Stimulated activated CD8-positive, alpha-beta memory T cell treated with anti-CD3 and anti-CD28 coated beads, Interleukin-7, amount 100 ng/mL, for 4 hours (primary cell): Measurements from ENCODE around the gene GASK1A.

Experiments
- DNase-seq, 2 donors: peaks; one replicate each; pipeline ENCODE4 v3.0.0-alpha.2; 2020; ENCODE audit warnings: low read depth in 2 of 2

Gene GASK1A

DNA sequence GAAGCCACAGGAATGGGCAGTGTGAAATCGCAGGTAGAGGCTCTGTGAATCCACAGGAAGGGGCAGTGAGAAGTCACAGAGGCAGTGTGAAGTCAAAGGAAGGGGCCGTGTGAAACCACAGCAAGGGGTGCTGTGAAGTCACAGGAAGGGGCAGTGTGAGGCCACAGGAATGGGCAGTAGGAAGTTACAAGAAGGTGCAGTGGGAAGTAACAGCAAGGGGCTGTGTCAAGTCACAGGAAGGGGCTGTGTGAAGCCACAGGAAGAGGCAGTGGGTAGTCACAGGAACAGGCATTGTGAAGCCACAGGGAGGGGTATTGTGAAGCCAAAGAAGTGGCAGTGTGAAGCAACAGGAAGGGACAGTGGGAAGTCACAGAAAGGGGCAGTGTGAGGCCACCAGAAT lies 34.1 kb downstream of the GASK1A start:
- no peak for DNase-seq

DNA sequence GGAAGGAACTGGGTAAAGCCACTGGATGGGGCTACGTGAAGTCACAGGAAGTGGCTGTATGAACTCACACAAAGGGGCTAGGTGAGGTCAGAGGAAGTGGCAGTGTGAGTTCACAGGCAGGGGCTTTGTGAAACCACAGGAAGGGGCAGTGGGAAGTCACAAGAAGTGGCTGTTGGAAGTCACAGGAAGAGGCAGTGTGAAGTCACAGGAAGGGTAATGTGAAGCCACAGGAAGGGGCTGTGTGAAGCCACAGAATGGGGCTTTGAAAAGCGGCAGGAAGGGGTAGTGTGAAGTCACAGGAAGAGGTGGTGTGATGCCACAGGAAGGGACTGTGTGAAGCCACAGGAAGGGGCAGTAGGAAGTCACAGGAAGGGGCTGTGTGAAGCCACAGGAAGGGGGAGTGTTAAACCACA lies 34.6 kb downstream of the GASK1A start:
- DNase-seq = no peak

DNA sequence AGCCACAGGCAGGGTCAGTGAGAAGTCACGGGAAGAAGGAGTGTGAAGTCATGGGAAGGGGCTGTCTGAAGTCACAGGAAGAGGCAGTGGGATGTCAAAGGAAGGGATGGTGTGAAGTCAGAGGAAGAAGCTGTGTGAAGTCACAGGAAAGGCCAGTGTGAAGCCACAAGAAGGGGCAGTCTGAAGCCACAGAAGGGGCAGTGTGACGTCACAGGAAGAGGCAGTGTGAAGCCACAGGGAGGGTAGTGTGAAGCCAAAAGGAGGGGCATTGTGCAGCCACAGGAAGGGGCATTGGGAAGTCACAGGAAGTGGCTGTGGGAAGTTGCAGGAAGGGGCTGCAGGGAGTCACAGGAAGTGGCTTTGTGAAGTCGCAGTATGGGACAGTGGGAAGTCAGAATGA lies 35.1 kb downstream of the GASK1A start:
- DNase-seq = no peak

DNA sequence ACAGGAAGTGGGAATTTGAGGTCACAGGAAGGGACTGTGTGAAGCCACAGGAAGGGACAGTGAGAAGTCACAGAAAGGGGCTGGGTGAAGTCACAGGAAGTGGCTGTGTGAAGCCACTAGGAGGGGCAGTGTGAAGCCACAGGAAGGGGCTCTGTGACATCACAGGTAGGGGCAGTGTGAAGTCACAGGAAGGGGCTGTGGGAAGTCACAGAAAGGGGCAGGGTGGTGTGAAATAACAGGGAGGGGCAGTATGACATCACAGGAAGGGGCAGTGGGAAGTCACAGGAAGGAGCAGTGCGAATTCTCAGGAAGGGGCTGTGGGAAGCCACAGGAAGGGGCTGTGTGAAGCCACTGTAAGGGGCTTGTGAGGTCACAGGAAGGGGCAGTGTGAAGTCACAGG lies 35.8 kb downstream of the GASK1A start:
- no peak for DNase-seq

- DNase-seq = no peak
Measured at GRCh38 chr3:43015572-43015971, 36.5 kb downstream of the GASK1A start.

- no peak for DNase-seq
Measured at GRCh38 chr3:43015991-43016865, 37.1 kb downstream of the GASK1A start.

DNA sequence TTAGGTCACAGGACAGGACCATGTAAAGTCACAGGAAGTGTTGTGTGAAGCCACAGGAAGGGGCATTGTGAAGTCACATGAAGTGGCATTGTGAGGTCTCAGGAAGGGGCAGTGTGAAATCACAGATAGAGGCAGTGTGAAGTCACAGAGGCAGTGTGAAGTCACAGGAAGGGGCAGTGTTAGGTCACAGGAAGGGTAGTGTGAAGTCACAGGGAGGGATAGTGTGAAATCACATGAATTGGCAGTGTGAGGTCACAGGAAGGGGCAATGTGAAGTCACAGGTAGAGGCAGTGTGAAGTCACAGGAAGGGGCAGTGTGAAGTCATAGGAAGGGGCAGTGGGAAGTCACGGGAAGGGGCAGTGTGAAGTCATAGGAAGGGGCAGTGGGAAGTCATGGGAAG lies 37.9 kb downstream of the GASK1A start:
- DNase-seq = no peak

DNA sequence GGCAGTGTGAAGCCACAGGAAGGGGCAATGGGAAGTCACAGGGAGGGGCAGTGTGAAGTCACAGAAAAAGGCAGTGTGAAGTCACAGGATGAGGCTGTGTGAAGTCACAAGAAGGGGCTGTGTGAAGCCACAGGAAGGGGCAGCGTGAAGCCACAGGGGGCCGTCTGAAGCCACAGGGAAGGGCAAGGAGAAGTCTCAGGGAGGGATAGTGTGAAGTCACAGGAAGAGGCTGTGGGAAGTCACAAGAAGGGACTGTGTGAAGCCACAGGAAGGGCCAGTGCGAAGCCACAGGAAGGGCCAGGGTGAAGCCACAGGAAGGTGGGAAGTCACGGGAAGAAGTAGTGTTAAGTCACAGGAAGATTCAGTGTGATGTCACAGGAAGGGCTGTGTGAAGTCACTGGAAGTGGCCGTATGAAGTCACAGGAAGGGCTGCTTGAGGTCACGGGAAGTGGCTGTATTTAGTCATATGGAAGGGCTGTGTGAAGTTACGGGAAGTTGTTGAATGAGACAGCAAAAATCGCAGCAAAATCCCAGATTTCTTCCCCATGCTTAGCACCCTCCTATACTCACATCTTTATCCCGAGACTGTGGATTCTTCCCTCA lies 38.6 kb downstream of the GASK1A start:
- DNase-seq = no peak

DNA sequence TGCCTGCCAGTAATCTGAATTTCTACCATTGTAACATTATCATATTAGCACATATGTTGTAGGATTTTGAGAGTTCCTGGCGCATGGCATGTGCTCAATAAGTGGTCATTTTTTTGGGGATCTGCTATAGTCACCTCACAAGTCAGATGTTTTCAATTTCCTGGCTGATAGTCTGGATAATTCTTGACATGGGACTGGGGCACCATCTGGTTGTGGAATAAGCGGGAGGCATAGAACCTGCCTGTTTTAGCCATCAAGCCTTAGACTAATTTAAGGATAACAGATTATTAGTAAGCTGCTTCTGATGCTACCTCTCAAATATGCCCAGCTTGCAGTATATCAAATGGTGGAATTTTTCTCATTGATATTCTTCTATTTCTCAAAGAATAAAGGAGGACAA lies 39.1 kb downstream of the GASK1A start:
- no peak for DNase-seq

GRCh38 chr3:43019006-43019809 lies 40.1 kb downstream of the GASK1A start:
- DNase-seq = no peak

- no peak for DNase-seq
Measured at GRCh38 chr3:43019826-43020225, 40.7 kb downstream of the GASK1A start.

- DNase-seq = no peak
Measured at GRCh38 chr3:43021186-43021585, 42.1 kb downstream of the GASK1A start.

- no peak for DNase-seq
Measured at GRCh38 chr3:43022121-43022520, 43.0 kb downstream of the GASK1A start.

DNA sequence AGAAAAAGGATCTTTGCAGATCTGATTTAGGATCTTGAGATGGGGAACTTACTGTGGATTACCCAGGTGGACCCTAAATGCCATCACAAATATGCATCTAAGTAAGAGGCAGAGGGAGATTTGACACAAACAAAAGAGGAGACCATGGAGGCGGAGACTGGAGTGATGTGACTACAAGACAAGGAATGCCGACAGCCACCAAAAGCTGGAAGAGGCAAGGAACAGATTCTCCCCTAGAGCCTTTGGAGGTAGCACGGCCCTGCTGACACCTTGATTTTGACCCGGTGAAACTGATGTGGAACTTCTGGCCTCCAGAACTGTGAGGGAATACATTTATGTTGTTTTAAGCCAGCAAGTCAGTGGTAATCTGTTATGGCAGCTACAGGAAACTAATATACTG lies 44.0 kb downstream of the GASK1A start:
- no peak for DNase-seq

- no peak for DNase-seq
Measured at GRCh38 chr3:43023746-43024145, 44.6 kb downstream of the GASK1A start.

DNA sequence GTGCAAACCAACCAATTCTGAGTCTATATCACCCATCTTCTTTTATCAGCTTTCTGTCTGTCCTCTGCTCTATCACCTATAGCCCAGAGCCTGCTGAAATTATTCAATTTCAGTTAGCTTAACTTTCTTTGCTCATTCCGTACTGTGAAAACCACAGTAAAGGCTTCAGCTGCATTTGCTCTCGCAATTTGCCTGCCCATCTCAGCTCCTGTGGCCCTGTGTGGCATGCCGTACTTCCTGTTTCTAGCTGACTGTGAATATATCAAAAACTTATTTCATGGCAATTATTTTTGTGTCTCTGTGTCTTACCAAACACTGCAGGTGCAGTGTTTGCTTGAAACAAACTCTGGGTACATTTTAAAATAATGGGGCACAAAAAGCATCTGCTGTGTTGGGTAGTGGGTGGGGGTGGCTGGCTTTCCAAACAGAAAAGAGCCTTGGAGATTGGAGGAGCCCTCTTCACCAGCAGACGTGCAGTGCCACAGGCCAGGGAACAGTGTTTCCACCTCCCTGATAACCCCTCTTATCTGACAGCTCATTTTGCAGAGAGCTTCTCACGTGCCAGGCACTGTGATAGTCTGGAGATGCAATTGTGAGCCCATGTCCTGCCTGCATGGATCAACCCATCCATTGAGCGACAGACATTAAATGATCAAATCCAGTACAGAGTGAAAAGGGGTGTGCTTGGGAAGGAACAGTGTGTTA lies 45.2 kb downstream of the GASK1A start:
- no peak for DNase-seq

DNA sequence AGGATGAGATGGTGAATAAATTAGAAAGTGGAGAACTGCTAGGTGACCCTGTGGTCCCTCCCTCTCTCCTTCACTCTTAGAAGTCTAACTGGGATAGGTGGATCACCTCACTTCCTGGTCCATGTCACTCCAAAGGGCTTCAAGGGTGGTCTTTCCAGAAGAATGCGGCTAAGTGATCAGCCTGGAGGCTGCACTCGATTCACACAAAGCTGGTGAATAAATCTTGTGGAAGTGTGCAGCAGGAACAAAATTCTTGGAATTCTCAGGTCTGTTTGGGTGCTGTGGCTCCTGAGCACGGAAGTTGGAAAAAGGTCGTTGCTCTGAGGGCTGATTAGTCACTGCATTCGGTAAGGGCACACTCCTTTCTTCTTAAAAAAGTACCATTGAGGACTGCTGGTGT lies 46.3 kb downstream of the GASK1A start:
- no peak for DNase-seq

DNA sequence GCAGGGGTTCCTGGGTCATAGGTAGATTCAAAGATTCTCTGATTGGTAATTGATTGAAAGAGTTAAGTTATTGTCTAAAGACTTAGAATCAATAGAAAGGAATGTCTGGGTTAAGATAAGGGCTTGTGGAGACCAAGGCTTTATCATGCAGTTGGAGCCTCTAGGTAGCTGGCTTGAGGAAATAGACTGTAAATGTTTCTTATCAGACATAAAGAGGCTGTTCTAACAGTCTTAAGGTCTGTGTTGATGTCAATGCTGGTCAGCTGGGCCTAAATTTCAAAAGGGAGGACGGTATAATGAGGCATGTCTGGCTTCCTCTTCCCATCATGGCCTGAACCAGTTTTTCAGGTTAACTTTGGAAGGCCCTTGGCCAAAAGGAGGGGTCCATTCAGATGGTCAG lies 48.9 kb downstream of the GASK1A start:
- DNase-seq = no peak

- DNase-seq = no peak
Measured at GRCh38 chr3:43028678-43029490, 49.8 kb downstream of the GASK1A start.

- no peak for DNase-seq
Measured at GRCh38 chr3:43030162-43030935, 51.2 kb downstream of the GASK1A start.
